K562 (cell line): ENCODE data around the gene MRPL10. TPM values are rescaled to one million over a fixed set of nuclear protein-coding genes. Genes with fewer than 3 reads are reported as not detected.

Source experiments
- ATAC-seq: fragments of 200-7000 bp; cut with Tn5 transposase; 3 replicates; pipeline ENCODE4 v1.9.1; 2020; ENCODE audit warnings: moderate library complexity
- BruUV-seq: library from RNA; stranded (reverse); fragments of 400-500 nt; replicated peaks from 2 replicates; lab custom pipeline; 2021; lab: Mats Ljungman, UMichigan
- CTCF ChIA-PET: fragments of 300-600 bp; formaldehyde crosslinking; extraction: SDS; loops from one replicate; lab custom pipeline; 2021; ENCODE audit warnings: low intra/inter-chr PET ratio; lab: Yijun Ruan, JAX
- POLR2A ChIA-PET: fragments of 300-600, 350-650 bp; sonication (Branson Sonifier 250); formaldehyde crosslinking; extraction: SDS; loops from one replicate; lab custom pipeline; 2021; ENCODE audit warnings: antibody characterized with exemption, inconsistent platforms; lab: Yijun Ruan, JAX
- DNase-seq, 4 experiments: peaks; one replicate each; pipeline versions ENCODE4 v3.0.0 to v3.0.0-alpha.2; 2011 to 2018; ENCODE audit warnings: low spot score in 3 of 4, mixed read lengths in 3 of 4; ENCODE audit errors: extremely low read depth in 1 of 4
- FAIRE-seq: peaks from 2 replicates; lab custom pipeline; 2011; peaks lifted over from hg19 to GRCh38; lab: Jason Lieb, UNC
- H2AFZ ChIP-seq: 2 replicates; pipeline ENCODE4 v1.6.0; 2011; ENCODE audit warnings: low read depth, low read length, control low read depth, inconsistent platforms
- H3K27ac ChIP-seq: fragments of 200-600 bp; 3 replicates; pipeline ENCODE4 v1.8.0; 2011; ENCODE audit warnings: low read depth, mild to moderate bottlenecking, control low read depth, inconsistent platforms, low read length, moderate library complexity, mixed read lengths; ENCODE audit errors: extremely low read depth
- H3K27me3 ChIP-seq, 2 experiments: fragments of 300-600 bp in 1 of 2; 2 replicates in 1 of 2; 3 replicates in 1 of 2; pipeline versions ENCODE4 v1.6.0 to v1.8.0; 2011; ENCODE audit warnings: inconsistent platforms in 2 of 2, low read length in 2 of 2, mild to moderate bottlenecking in 1 of 2, mixed read lengths in 1 of 2, moderate library complexity in 1 of 2; ENCODE audit not compliant: control insufficient read depth in 2 of 2, insufficient read depth in 2 of 2
- H3K36me3 ChIP-seq: fragments of 300-600 bp; 3 replicates; pipeline ENCODE4 v1.8.0; 2011; ENCODE audit warnings: mild to moderate bottlenecking, low read length, inconsistent platforms; ENCODE audit not compliant: control insufficient read depth, insufficient read depth
- H3K4me1 ChIP-seq, 2 experiments: fragments of 200-600 bp in 1 of 2; replicated peaks in 1 of 2; 2 replicates in 1 of 2; 3 replicates in 1 of 2; pipeline versions ENCODE4 v1.5.1 to v1.8.0; 2011; ENCODE audit warnings: inconsistent platforms in 2 of 2, low read length in 2 of 2, mild to moderate bottlenecking in 1 of 2, mixed read lengths in 1 of 2, moderate library complexity in 1 of 2; ENCODE audit not compliant: control insufficient read depth in 2 of 2, insufficient read depth in 2 of 2
- H3K4me2 ChIP-seq: 2 replicates; pipeline ENCODE4 v1.6.1; 2011; ENCODE audit warnings: low read length, control low read depth, inconsistent platforms, mixed read lengths; ENCODE audit not compliant: insufficient read depth
- H3K4me3 ChIP-seq: fragments of 200-600 bp; sonication (generic), shearing (Covaris generic); 2 replicates; pipeline ENCODE4 v1.5.1; 2016; ENCODE audit warnings: control low read depth, inconsistent platforms
- H3K79me2 ChIP-seq: fragments of 200-600 bp; 3 replicates; pipeline ENCODE4 v1.8.0; 2011; ENCODE audit warnings: low read length, inconsistent platforms; ENCODE audit not compliant: control insufficient read depth, insufficient read depth
- H3K9ac ChIP-seq, 2 experiments: 2 replicates each; pipeline versions ENCODE4 v1.6.0 to v1.6.1; 2011; ENCODE audit warnings: low read depth in 2 of 2, low read length in 2 of 2, control low read depth in 1 of 2, inconsistent platforms in 1 of 2, mild to moderate bottlenecking in 1 of 2, mixed read lengths in 1 of 2; ENCODE audit not compliant: insufficient read depth in 1 of 2
- H3K9me1 ChIP-seq: one replicate; pipeline ENCODE4 v1.6.0; 2011; ENCODE audit warnings: inconsistent platforms, mild to moderate bottlenecking, low read length, moderate library complexity; ENCODE audit not compliant: control insufficient read depth, insufficient read depth
- H3K9me3 ChIP-seq: replicated peaks from 2 replicates; pipeline ENCODE4 v1.5.1; 2011; ENCODE audit warnings: low read depth, low read length, inconsistent platforms; ENCODE audit not compliant: control insufficient read depth, insufficient read depth
- H4K20me1 ChIP-seq: replicated peaks from 2 replicates; pipeline ENCODE4 v1.6.1; 2011; ENCODE audit warnings: low read length, inconsistent platforms, mixed read lengths; ENCODE audit not compliant: control insufficient read depth, insufficient read depth
- CHCHD3 ChIP-seq: fragments of 250-450 bp; sonication (Bioruptor Pico); IDR thresholded peaks from 2 replicates; pipeline ENCODE4 v2.1.2; 2022; ENCODE audit warnings: mild to moderate bottlenecking
- CHD1 ChIP-seq: fragments of 200-600 bp; sonication (generic); IDR thresholded peaks from one replicate; pipeline ENCODE4 v1.6.1; 2012; ENCODE audit warnings: mild to moderate bottlenecking, moderate library complexity, low read length, inconsistent platforms
- ETS2 ChIP-seq: IDR thresholded peaks from 2 replicates; pipeline ENCODE4 v1.6.1; 2016; ENCODE audit warnings: borderline replicate concordance, missing genetic modification characterization, mild to moderate bottlenecking, moderate library complexity, missing compliant biosample characterization; ENCODE audit not compliant: poor library complexity, severe bottlenecking
- IRF1 ChIP-seq: sonication (generic); formaldehyde crosslinking; IDR thresholded peaks from 2 replicates; pipeline ENCODE4 v1.8.0; 2022; ENCODE audit warnings: missing genetic modification reagents, mild to moderate bottlenecking, borderline replicate concordance
- KDM1A ChIP-seq, 2 experiments: fragments of 450-650 bp; IDR thresholded peaks; 2 replicates each; pipeline ENCODE4 v1.6.1; 2016; ENCODE audit warnings: mild to moderate bottlenecking in 2 of 2
- KLF13 ChIP-seq: fragments of 450-650 bp; IDR thresholded peaks from 2 replicates; pipeline ENCODE4 v1.6.1; 2016; ENCODE audit warnings: missing genetic modification characterization, low read depth, mild to moderate bottlenecking, missing compliant biosample characterization, moderate library complexity, borderline replicate concordance
- MLLT1 ChIP-seq, 2 experiments: fragments of 450-650 bp; IDR thresholded peaks; 2 replicates each; pipeline ENCODE4 v1.6.1; 2016
- MYC ChIP-seq, 2 experiments: fragments of 250-450 bp in 1 of 2; sonication (Bioruptor Pico) in 1 of 2; IDR thresholded peaks; 2 replicates each; pipeline versions ENCODE4 v1.5.1 to v1.6.1; 2012 to 2021; ENCODE audit warnings: low read depth in 2 of 2, borderline replicate concordance in 1 of 2, improper control_type of control experiment in 1 of 2, low read length in 1 of 2, mild to moderate bottlenecking in 1 of 2, moderate library complexity in 1 of 2
- NFIX ChIP-seq: fragments of 250-450 bp; sonication (Bioruptor Pico); IDR thresholded peaks from 2 replicates; pipeline ENCODE4 v1.4.0; 2020; ENCODE audit warnings: low read depth, mild to moderate bottlenecking, moderate library complexity
- NR2F6 ChIP-seq: fragments of 450-650 bp; formaldehyde crosslinking; IDR thresholded peaks from 2 replicates; pipeline ENCODE4 v1.4.0; 2020; ENCODE audit warnings: mild to moderate bottlenecking
- PHB2 ChIP-seq: fragments of 450-650 bp; IDR thresholded peaks from 2 replicates; pipeline ENCODE4 v1.6.1; 2017; ENCODE audit warnings: low read depth
- PPARD ChIP-seq: fragments of 250-450 bp; sonication (Bioruptor Pico); IDR thresholded peaks from 2 replicates; pipeline ENCODE4 v1.8.0; 2022; ENCODE audit warnings: inconsistent platforms, mild to moderate bottlenecking, moderate library complexity
- RBM17 ChIP-seq: fragments of 200-400 bp; formaldehyde crosslinking; IDR thresholded peaks from 2 replicates; pipeline ENCODE4 v1.6.1; 2017; ENCODE audit warnings: low read depth, mild to moderate bottlenecking, low read length, borderline replicate concordance
- SMARCA5 ChIP-seq: fragments of 450-650 bp; IDR thresholded peaks from 2 replicates; pipeline ENCODE4 v1.6.1; 2016
- SRSF1 ChIP-seq: fragments of 200-400 bp; formaldehyde crosslinking; IDR thresholded peaks from 2 replicates; pipeline ENCODE4 v1.6.1; 2017; ENCODE audit warnings: mild to moderate bottlenecking, low read depth, low read length, moderate library complexity
- TSC22D4 ChIP-seq: fragments of 450-650 bp; IDR thresholded peaks from 2 replicates; pipeline ENCODE4 v1.6.1; 2016; ENCODE audit warnings: missing genetic modification characterization, missing biosample characterization, control low read depth
- WGBS: fragments of 100-300 bp; shearing (Covaris generic); methylation state at CpG from one replicate; pipeline ENCODE4 v1.1.6; 2016; ENCODE audit warnings: low coverage, mixed read lengths; ENCODE audit not compliant: insufficient coverage; ENCODE audit errors: missing lambda C conversion rate; 5-methylcytosine and 5-hydroxymethylcytosine counted together
- in situ Hi-C: fragments of 300-500 bp; cut with MboI; formaldehyde crosslinking; loops from 4 replicates; pipeline ENCODE4 v1.15.0; 2018; ENCODE audit warnings: inconsistent platforms, mixed read lengths
- intact Hi-C: fragments of 100-400 bp; cut with micrococcal nuclease; formaldehyde crosslinking; loops from 2 replicates; pipeline ENCODE4 v1.14.2; 2022
- polyA plus RNA-seq, 8 experiments: library from polyadenylated mRNA; depleted of rRNA in 4 of 8; stranded (reverse) in 5 of 8; unstranded in 3 of 8; fragments of >200 nt; fragmentation: Nextera tagmentation in 2 of 8; fragmentation: Illumina TruSeq in 1 of 8; extraction: Ambion mirVana in 2 of 8; extraction: Trizol in 1 of 8; gene quantifications; 2 replicates each; pipeline versions ENCODE4 v1.2.1 to v1.2.3, GENCODE V29; 2011 to 2014; ENCODE audit warnings: inconsistent platforms in 1 of 8, missing spikeins in 1 of 8
- total RNA-seq, 7 experiments: library from RNA; depleted of rRNA in 6 of 7; stranded (reverse); fragments of >200 nt in 6 of 7; fragmentation: Illumina TruSeq in 2 of 7; extraction: Trizol in 2 of 7; gene quantifications; 2 replicates each; pipeline versions ENCODE4 v1.2.1 to v1.2.3, GENCODE V29; 2011 to 2021; ENCODE audit warnings: low replicate concordance in 1 of 7
- TF ChIP-seq, protein P1 (sequence below): fragments of 450-650 bp; IDR thresholded peaks from 2 replicates; pipeline ENCODE4 v1.6.1; 2016; ENCODE audit warnings: low read depth, mild to moderate bottlenecking, moderate library complexity

Gene MRPL10
- total and polyA plus RNA-seq, 9 of the 15 experiments (the other 6 are each of a cell fraction or from before 2014, with no cell fraction given): 27.8 to 105 (median 67.3) TPM

DNA sequence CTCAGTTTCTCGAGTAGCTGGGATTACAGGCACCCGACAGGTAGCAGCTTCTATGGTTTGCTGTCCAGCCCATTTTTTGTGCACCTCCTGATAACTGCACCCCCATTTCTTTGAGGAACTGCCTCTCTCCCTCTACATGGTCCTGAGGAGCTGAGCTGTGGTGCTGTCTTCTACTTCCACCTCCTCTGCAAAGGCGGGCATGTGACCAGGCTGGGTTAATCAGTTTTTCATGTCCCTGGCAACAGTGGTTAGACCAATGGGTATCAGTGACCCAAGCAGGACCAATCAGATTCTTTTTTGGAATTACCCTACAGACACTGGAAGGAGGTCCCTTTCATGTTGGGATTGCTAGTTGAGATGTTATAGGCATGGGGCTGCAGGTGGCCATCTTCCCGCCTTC, 57.0 kb downstream of the MRPL10 start:
- CTCF ChIA-PET: no interaction called here
- no TSS peak for BruUV-seq
- WGBS: 0% methylated on average over 4 of the region's 4 CpGs
- in situ Hi-C loops: no loop called here
- H3K9me3 ChIP-seq: 0 out of 2 replicates have a peak, but pooled peaks cover 2% of the 10 kb centered on the region
- intact Hi-C loops: no loop called here
- no peak overlapping the region for H3K4me2 ChIP-seq
- no peak overlapping the region for H3K27ac ChIP-seq
- H3K9ac ChIP-seq: no peak overlapping the region
- no peaks in the 10 kb centered on the region for H3K9me1 ChIP-seq
- H2AFZ ChIP-seq: no peak overlapping the region
- no peak for FAIRE-seq
- H3K79me2 ChIP-seq: no peaks in the 10 kb centered on the region
- H3K27me3 ChIP-seq: peaks cover 22 to 46% of the 10 kb centered on the region in 2 experiments; a peak in 4 of 5 replicates
- peaks cover 0 to 6% of the 10 kb centered on the region in 2 experiments; a peak in 2 of 5 replicates for H3K4me1 ChIP-seq
- DNase-seq: no peak
- no peak for TF ChIP-seq CHCHD3 (CRISPR knock-in tag)
- no peak for TF ChIP-seq MLLT1 (IDR thresholded peaks at IDR 0.05)
- no peak for TF ChIP-seq SMARCA5
- no peak for TF ChIP-seq PHB2
- no peak for TF ChIP-seq PPARD (CRISPR knock-in tag)
- no peak for TF ChIP-seq MYC (IDR thresholded peaks at IDR 0.05; ENCODE audit: low read depth, low read length)
- TF ChIP-seq MYC (CRISPR knock-in tag; IDR thresholded peaks at IDR 0.05; ENCODE audit: borderline replicate concordance, low read depth): no peak
- TF ChIP-seq RBM17: no peak
- TF ChIP-seq, protein P1, sequence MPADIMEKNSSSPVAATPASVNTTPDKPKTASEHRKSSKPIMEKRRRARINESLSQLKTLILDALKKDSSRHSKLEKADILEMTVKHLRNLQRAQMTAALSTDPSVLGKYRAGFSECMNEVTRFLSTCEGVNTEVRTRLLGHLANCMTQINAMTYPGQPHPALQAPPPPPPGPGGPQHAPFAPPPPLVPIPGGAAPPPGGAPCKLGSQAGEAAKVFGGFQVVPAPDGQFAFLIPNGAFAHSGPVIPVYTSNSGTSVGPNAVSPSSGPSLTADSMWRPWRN: no peak
- no peak for TF ChIP-seq KDM1A (IDR thresholded peaks at IDR 0.05)
- TF ChIP-seq KLF13: no peak
- no peak for TF ChIP-seq SRSF1
- no peak for TF ChIP-seq ETS2
- TF ChIP-seq TSC22D4 (tag): no peak
- no peak for TF ChIP-seq IRF1
- TF ChIP-seq CHD1: no peak
- no peak for TF ChIP-seq NFIX (CRISPR knock-in tag)
- no peak for TF ChIP-seq NR2F6 (CRISPR knock-in tag)
- no peak overlapping the region for H3K4me3 ChIP-seq
- POLR2A ChIA-PET: no interaction called here
- H3K36me3 ChIP-seq: no peaks in the 10 kb centered on the region
- ATAC-seq: no peak
- H4K20me1 ChIP-seq: no peaks in the 10 kb centered on the region
